ENCODE measurements around the gene SETMAR. TPM values are rescaled to one million over a fixed set of nuclear protein-coding genes. Genes with fewer than 3 reads are reported as not detected.
"Not testable (repeated sequence)": the region's sequence is repeated elsewhere in the genome, so short reads cannot be mapped to it uniquely, and the experiment has no call there.

Gene SETMAR
- total and polyA plus RNA-seq, 2 experiments from 2014 or later = 13.5 to 15.4 TPM

DNA sequence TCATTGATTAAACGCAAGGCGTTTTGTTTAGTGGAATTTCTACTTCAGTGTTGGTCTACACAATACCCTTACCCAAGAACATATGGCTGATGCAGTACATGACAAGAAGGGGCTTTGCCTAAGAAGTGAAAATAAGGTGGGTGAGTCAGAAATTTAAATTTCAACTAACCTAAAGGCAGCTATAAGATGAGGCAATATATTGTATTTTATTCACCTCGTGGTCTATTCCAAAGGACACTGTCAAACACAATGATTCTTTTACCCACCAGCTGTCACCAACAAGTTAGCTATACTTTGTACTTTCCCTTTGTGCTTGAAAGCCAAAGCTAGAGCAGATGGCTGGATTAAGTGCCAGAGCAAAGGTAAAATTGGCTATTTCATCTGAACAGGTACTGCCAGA is 10.9 kb upstream of the SETMAR start:
- no peaks in the 10 kb centered on the region for H3K4me1 ChIP-seq (ENCODE audit: insufficient read depth)
- TF ChIP-seq EZH2 (IDR thresholded peaks at IDR 0.05; ENCODE audit: borderline replicate concordance) = no peak
- TF ChIP-seq, protein P1, sequence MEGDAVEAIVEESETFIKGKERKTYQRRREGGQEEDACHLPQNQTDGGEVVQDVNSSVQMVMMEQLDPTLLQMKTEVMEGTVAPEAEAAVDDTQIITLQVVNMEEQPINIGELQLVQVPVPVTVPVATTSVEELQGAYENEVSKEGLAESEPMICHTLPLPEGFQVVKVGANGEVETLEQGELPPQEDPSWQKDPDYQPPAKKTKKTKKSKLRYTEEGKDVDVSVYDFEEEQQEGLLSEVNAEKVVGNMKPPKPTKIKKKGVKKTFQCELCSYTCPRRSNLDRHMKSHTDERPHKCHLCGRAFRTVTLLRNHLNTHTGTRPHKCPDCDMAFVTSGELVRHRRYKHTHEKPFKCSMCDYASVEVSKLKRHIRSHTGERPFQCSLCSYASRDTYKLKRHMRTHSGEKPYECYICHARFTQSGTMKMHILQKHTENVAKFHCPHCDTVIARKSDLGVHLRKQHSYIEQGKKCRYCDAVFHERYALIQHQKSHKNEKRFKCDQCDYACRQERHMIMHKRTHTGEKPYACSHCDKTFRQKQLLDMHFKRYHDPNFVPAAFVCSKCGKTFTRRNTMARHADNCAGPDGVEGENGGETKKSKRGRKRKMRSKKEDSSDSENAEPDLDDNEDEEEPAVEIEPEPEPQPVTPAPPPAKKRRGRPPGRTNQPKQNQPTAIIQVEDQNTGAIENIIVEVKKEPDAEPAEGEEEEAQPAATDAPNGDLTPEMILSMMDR (IDR thresholded peaks at IDR 0.05; ENCODE audit: poor library complexity) = no peak
- no peak for TF ChIP-seq EZH2phosphoT487 (IDR thresholded peaks at IDR 0.05; ENCODE audit: low read depth, severe bottlenecking, unreplicated experiment)
- 70% methylated on average over 3 of the region's 3 CpGs for WGBS (ENCODE audit: low lambda C conversion rate, missing lambda C conversion rate)
- no peak overlapping the region for H3K4me2 ChIP-seq
- no peaks in the 10 kb centered on the region for H3K9me2 ChIP-seq (replicated peaks; ENCODE audit: insufficient read depth)
- H3K79me2 ChIP-seq = no peaks in the 10 kb centered on the region
- no peaks in the 10 kb centered on the region for H3K36me3 ChIP-seq (replicated peaks; ENCODE audit: insufficient read depth, low read depth)
- DNase-seq (ENCODE audit: low spot score) = no peak
- H3K9me3 ChIP-seq (ENCODE audit: low read depth) = no peaks in the 10 kb centered on the region
- H4K20me1 ChIP-seq (ENCODE audit: insufficient read depth, poor library complexity, severe bottlenecking) = no peaks in the 10 kb centered on the region
- H2AFZ ChIP-seq = no peak overlapping the region
- no peak overlapping the region for H3K4me3 ChIP-seq
- H3K27ac ChIP-seq = no peak overlapping the region
- H3K27me3 ChIP-seq = no peaks in the 10 kb centered on the region

DNA sequence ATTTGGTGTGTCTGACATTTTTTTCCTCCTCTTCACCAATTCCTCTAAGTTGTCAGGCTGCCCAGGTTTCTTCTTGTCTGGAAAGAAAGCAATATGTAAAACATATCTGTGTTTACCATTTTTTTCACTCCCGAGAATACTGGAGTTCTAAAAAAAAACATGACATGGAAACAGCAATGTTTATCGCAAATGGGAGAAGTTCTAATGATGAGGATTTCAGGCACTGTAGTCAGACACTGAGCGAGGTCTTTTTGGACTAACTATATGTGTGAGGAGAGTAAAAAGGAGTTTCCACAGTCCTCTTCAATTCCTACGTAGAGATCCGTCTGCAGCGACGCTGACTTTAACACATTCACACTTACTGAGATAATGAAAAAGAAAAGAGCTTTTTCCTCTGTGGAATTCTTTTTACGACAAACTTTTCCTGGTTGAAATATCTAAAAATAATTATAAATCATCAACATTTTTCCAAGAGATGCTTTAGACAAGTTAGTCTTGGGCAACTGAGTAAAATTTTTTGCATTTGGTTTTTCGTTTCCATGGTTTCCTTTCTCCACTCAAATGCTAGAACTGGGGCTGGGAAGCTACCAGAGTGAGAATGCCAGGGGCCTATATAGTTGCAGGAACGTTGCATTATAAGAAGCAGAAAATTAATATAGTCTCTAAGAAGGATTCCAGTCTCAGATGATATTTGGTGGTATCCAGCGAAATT is 8.4 kb upstream of the SETMAR start:
- DNase-seq (ENCODE audit: low spot score) = no peak
- no peak overlapping the region for H3K4me3 ChIP-seq
- 84% methylated on average over 11 of the region's 11 CpGs for WGBS (ENCODE audit: low lambda C conversion rate, missing lambda C conversion rate)
- H3K4me1 ChIP-seq (ENCODE audit: insufficient read depth) = no peaks in the 10 kb centered on the region
- no peaks in the 10 kb centered on the region for H3K36me3 ChIP-seq (replicated peaks; ENCODE audit: insufficient read depth, low read depth)
- TF ChIP-seq, protein P1 (IDR thresholded peaks at IDR 0.05; ENCODE audit: poor library complexity) = no peak
- TF ChIP-seq EZH2 (IDR thresholded peaks at IDR 0.05; ENCODE audit: borderline replicate concordance) (no peak), EZH2phosphoT487 (IDR thresholded peaks at IDR 0.05; ENCODE audit: low read depth, severe bottlenecking, unreplicated experiment) (no peak)
- no peaks in the 10 kb centered on the region for H3K9me3 ChIP-seq (ENCODE audit: low read depth)
- H3K79me2 ChIP-seq = no peaks in the 10 kb centered on the region
- H3K27ac ChIP-seq = no peak overlapping the region
- no peaks in the 10 kb centered on the region for H4K20me1 ChIP-seq (ENCODE audit: insufficient read depth, poor library complexity, severe bottlenecking)
- H3K27me3 ChIP-seq = no peaks in the 10 kb centered on the region
- H3K9me2 ChIP-seq (replicated peaks; ENCODE audit: insufficient read depth) = no peaks in the 10 kb centered on the region
- no peak overlapping the region for H2AFZ ChIP-seq
- no peak overlapping the region for H3K4me2 ChIP-seq

DNA sequence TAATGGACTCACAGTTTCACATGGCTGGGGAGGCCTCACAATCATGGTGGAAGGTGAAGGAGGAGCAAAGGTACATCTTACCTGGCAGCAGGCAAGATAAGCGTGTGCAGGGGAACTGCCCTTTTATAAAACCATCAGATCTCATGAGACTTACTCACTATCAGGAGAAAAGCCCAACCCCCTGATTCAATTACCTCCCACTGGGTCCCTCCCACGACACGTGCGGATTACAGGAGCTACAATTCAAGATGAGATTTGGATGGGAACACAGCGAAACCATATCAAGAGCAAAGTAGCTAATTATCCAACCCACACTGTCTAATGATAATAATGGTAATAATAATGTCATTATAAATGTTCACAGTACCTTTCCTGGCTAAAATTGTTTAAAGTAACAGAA is 6.7 kb upstream of the SETMAR start:
- not testable (repeated sequence) for H4K20me1 ChIP-seq (ENCODE audit: insufficient read depth, poor library complexity, severe bottlenecking); H3K4me1 ChIP-seq (ENCODE audit: insufficient read depth); H3K27me3 ChIP-seq; H3K9me3 ChIP-seq (ENCODE audit: low read depth); DNase-seq (ENCODE audit: low spot score); H3K27ac ChIP-seq; H3K36me3 ChIP-seq (replicated peaks; ENCODE audit: insufficient read depth, low read depth); H3K4me3 ChIP-seq; H3K4me2 ChIP-seq; H3K79me2 ChIP-seq; H3K9me2 ChIP-seq (replicated peaks; ENCODE audit: insufficient read depth); H2AFZ ChIP-seq
- 86% methylated on average over 5 of the region's 5 CpGs for WGBS (ENCODE audit: low lambda C conversion rate, missing lambda C conversion rate)

DNA sequence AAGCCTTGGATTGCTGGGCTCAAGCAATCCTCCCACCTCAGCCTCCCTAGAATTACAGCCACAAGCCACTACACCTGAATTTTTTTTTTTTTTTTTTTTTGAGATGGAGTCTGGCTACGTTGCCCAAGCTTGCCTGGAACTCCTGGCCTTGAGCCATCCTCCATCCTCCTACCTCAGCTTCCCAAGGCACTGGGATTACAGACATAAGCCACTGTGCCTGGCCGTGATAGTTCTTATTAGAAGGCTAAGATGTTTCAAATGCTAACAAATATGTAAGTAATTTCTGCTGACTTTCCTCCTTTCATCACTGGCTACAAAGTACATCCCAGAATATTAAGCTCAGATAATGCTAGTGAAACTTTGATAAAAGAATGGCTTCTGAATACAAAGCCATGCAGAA is 5.7 kb upstream of the SETMAR start:
- no peak for TF ChIP-seq EZH2phosphoT487 (IDR thresholded peaks at IDR 0.05; ENCODE audit: low read depth, severe bottlenecking, unreplicated experiment)
- TF ChIP-seq, protein P1 (IDR thresholded peaks at IDR 0.05; ENCODE audit: poor library complexity) = no peak
- TF ChIP-seq EZH2 (IDR thresholded peaks at IDR 0.05; ENCODE audit: borderline replicate concordance) = no peak
- no peaks in the 10 kb centered on the region for H3K27me3 ChIP-seq
- H3K27ac ChIP-seq = no peak overlapping the region
- H4K20me1 ChIP-seq (ENCODE audit: insufficient read depth, poor library complexity, severe bottlenecking) = no peaks in the 10 kb centered on the region
- H3K4me2 ChIP-seq = no peak overlapping the region
- H3K4me3 ChIP-seq = no peak overlapping the region
- H3K79me2 ChIP-seq = no peaks in the 10 kb centered on the region
- no peaks in the 10 kb centered on the region for H3K9me3 ChIP-seq (ENCODE audit: low read depth)
- H3K9me2 ChIP-seq (replicated peaks; ENCODE audit: insufficient read depth) = no peaks in the 10 kb centered on the region
- 85% methylated on average over 2 of the region's 2 CpGs for WGBS (ENCODE audit: low lambda C conversion rate, missing lambda C conversion rate)
- no peak overlapping the region for H2AFZ ChIP-seq
- H3K4me1 ChIP-seq (ENCODE audit: insufficient read depth) = no peaks in the 10 kb centered on the region
- H3K36me3 ChIP-seq (replicated peaks; ENCODE audit: insufficient read depth, low read depth) = no peaks in the 10 kb centered on the region
- DNase-seq (ENCODE audit: low spot score) = peak; percentile 22

All from hepatocyte (in vitro differentiated cells).